Urothelium cell line (cell line): ENCODE data around the gene NRP2.

Experiments
- DNase-seq: peaks from one replicate; pipeline ENCODE4 v3.0.0; 2011; ENCODE audit warnings: low spot score, mixed read lengths
- FAIRE-seq: peaks from 2 replicates; lab custom pipeline; 2011; peaks lifted over from hg19 to GRCh38; lab: Jason Lieb, UNC

Gene NRP2

GRCh38 chr2:205769879-205770278 lies 87.6 kb downstream of the NRP2 start:
- FAIRE-seq (no peak), DNase-seq (no peak)

GRCh38 chr2:205770577-205770976 lies 88.3 kb downstream of the NRP2 start:
- FAIRE-seq (no peak), DNase-seq (no peak)

GRCh38 chr2:205771031-205771430 lies 88.7 kb downstream of the NRP2 start:
- DNase-seq (no peak), FAIRE-seq (no peak)

- DNase-seq: no peak
- FAIRE-seq: no peak
Observed at GRCh38 chr2:205771666-205772065, 89.4 kb downstream of the NRP2 start.

GRCh38 chr2:205772983-205773382 lies 90.7 kb downstream of the NRP2 start:
- FAIRE-seq (no peak), DNase-seq (no peak)

GRCh38 chr2:205773989-205774388 lies 91.7 kb downstream of the NRP2 start:
- no peak for FAIRE-seq
- DNase-seq: no peak

GRCh38 chr2:205775097-205775877 lies 93.0 kb downstream of the NRP2 start:
- DNase-seq (no peak), FAIRE-seq (peak; percentile 44)

- FAIRE-seq (no peak), DNase-seq (no peak)
Observed at GRCh38 chr2:205776139-205776538, 93.8 kb downstream of the NRP2 start.

- no peak for DNase-seq
- FAIRE-seq: no peak
Observed at GRCh38 chr2:205776720-205777119, 94.4 kb downstream of the NRP2 start.

- no peak for FAIRE-seq
- no peak for DNase-seq
Observed at GRCh38 chr2:205778356-205778755, 96.1 kb downstream of the NRP2 start.

- FAIRE-seq (no peak), DNase-seq (no peak)
Observed at GRCh38 chr2:205780645-205781044, 98.3 kb downstream of the NRP2 start.

- no peak for DNase-seq
Observed at GRCh38 chr2:205781244-205781931, 99.1 kb downstream of the NRP2 start.

GRCh38 chr2:205782941-205783340 lies 100.6 kb downstream of the NRP2 start:
- no peak for DNase-seq
- FAIRE-seq: no peak

More at GRCh38 chr2:205781244-205781931, 99.1 kb downstream of the NRP2 start:
- no peak for FAIRE-seq

- DNase-seq (no peak), FAIRE-seq (no peak)
Observed at GRCh38 chr2:205783872-205784499, 101.7 kb downstream of the NRP2 start.

GRCh38 chr2:205785507-205786260 lies 103.4 kb downstream of the NRP2 start:
- FAIRE-seq: no peak
- DNase-seq: no peak

GRCh38 chr2:205786976-205787375 lies 104.7 kb downstream of the NRP2 start:
- DNase-seq: no peak
- FAIRE-seq: no peak

- DNase-seq: no peak
- FAIRE-seq: no peak
Observed at GRCh38 chr2:205787761-205788160, 105.5 kb downstream of the NRP2 start.

- FAIRE-seq (no peak), DNase-seq (no peak)
Observed at GRCh38 chr2:205789906-205790305, 107.6 kb downstream of the NRP2 start.

- no peak for FAIRE-seq
- DNase-seq: no peak
Observed at GRCh38 chr2:205792908-205793307, 110.6 kb downstream of the NRP2 start.

GRCh38 chr2:205796805-205797313 lies 114.6 kb downstream of the NRP2 start:
- no peak for FAIRE-seq

GRCh38 chr2:205797866-205798265 lies 115.6 kb downstream of the NRP2 start:
- no peak for DNase-seq

More at GRCh38 chr2:205796805-205797313, 114.6 kb downstream of the NRP2 start:
- no peak for DNase-seq

More at GRCh38 chr2:205797866-205798265, 115.6 kb downstream of the NRP2 start:
- no peak for FAIRE-seq
